K562 (cell line): ENCODE results near the gene FASLG. TPM values are rescaled to one million over a fixed set of nuclear protein-coding genes. Genes with fewer than 3 reads are reported as not detected.

ENCODE experiments used
- ATAC-seq: fragments of 200-7000 bp; cut with Tn5 transposase; 3 replicates; pipeline ENCODE4 v1.9.1; 2020; ENCODE audit warnings: moderate library complexity
- BruUV-seq: library from RNA; stranded (reverse); fragments of 400-500 nt; replicated peaks from 2 replicates; lab custom pipeline; 2021; lab: Mats Ljungman, UMichigan
- CTCF ChIA-PET: fragments of 300-600 bp; formaldehyde crosslinking; extraction: SDS; loops from one replicate; lab custom pipeline; 2021; ENCODE audit warnings: low intra/inter-chr PET ratio; lab: Yijun Ruan, JAX
- POLR2A ChIA-PET: fragments of 300-600, 350-650 bp; sonication (Branson Sonifier 250); formaldehyde crosslinking; extraction: SDS; loops from one replicate; lab custom pipeline; 2021; ENCODE audit warnings: antibody characterized with exemption, inconsistent platforms; lab: Yijun Ruan, JAX
- DNase-seq, 4 experiments: peaks; one replicate each; pipeline versions ENCODE4 v3.0.0 to v3.0.0-alpha.2; 2011 to 2018; ENCODE audit warnings: low spot score in 3 of 4, mixed read lengths in 3 of 4; ENCODE audit errors: extremely low read depth in 1 of 4
- FAIRE-seq: peaks from 2 replicates; lab custom pipeline; 2011; peaks lifted over from hg19 to GRCh38; lab: Jason Lieb, UNC
- H2AFZ ChIP-seq: 2 replicates; pipeline ENCODE4 v1.6.0; 2011; ENCODE audit warnings: low read depth, low read length, control low read depth, inconsistent platforms
- H3K27ac ChIP-seq: fragments of 200-600 bp; 3 replicates; pipeline ENCODE4 v1.8.0; 2011; ENCODE audit warnings: low read depth, mild to moderate bottlenecking, control low read depth, inconsistent platforms, low read length, moderate library complexity, mixed read lengths; ENCODE audit errors: extremely low read depth
- H3K27me3 ChIP-seq, 2 experiments: fragments of 300-600 bp in 1 of 2; 2 replicates in 1 of 2; 3 replicates in 1 of 2; pipeline versions ENCODE4 v1.6.0 to v1.8.0; 2011; ENCODE audit warnings: inconsistent platforms in 2 of 2, low read length in 2 of 2, mild to moderate bottlenecking in 1 of 2, mixed read lengths in 1 of 2, moderate library complexity in 1 of 2; ENCODE audit not compliant: control insufficient read depth in 2 of 2, insufficient read depth in 2 of 2
- H3K36me3 ChIP-seq: fragments of 300-600 bp; 3 replicates; pipeline ENCODE4 v1.8.0; 2011; ENCODE audit warnings: mild to moderate bottlenecking, low read length, inconsistent platforms; ENCODE audit not compliant: control insufficient read depth, insufficient read depth
- H3K4me1 ChIP-seq, 2 experiments: fragments of 200-600 bp in 1 of 2; replicated peaks in 1 of 2; 2 replicates in 1 of 2; 3 replicates in 1 of 2; pipeline versions ENCODE4 v1.5.1 to v1.8.0; 2011; ENCODE audit warnings: inconsistent platforms in 2 of 2, low read length in 2 of 2, mild to moderate bottlenecking in 1 of 2, mixed read lengths in 1 of 2, moderate library complexity in 1 of 2; ENCODE audit not compliant: control insufficient read depth in 2 of 2, insufficient read depth in 2 of 2
- H3K4me2 ChIP-seq: 2 replicates; pipeline ENCODE4 v1.6.1; 2011; ENCODE audit warnings: low read length, control low read depth, inconsistent platforms, mixed read lengths; ENCODE audit not compliant: insufficient read depth
- H3K4me3 ChIP-seq: fragments of 200-600 bp; sonication (generic), shearing (Covaris generic); 2 replicates; pipeline ENCODE4 v1.5.1; 2016; ENCODE audit warnings: control low read depth, inconsistent platforms
- H3K79me2 ChIP-seq: fragments of 200-600 bp; 3 replicates; pipeline ENCODE4 v1.8.0; 2011; ENCODE audit warnings: low read length, inconsistent platforms; ENCODE audit not compliant: control insufficient read depth, insufficient read depth
- H3K9ac ChIP-seq, 2 experiments: 2 replicates each; pipeline versions ENCODE4 v1.6.0 to v1.6.1; 2011; ENCODE audit warnings: low read depth in 2 of 2, low read length in 2 of 2, control low read depth in 1 of 2, inconsistent platforms in 1 of 2, mild to moderate bottlenecking in 1 of 2, mixed read lengths in 1 of 2; ENCODE audit not compliant: insufficient read depth in 1 of 2
- H3K9me1 ChIP-seq: one replicate; pipeline ENCODE4 v1.6.0; 2011; ENCODE audit warnings: inconsistent platforms, mild to moderate bottlenecking, low read length, moderate library complexity; ENCODE audit not compliant: control insufficient read depth, insufficient read depth
- H3K9me3 ChIP-seq: replicated peaks from 2 replicates; pipeline ENCODE4 v1.5.1; 2011; ENCODE audit warnings: low read depth, low read length, inconsistent platforms; ENCODE audit not compliant: control insufficient read depth, insufficient read depth
- H4K20me1 ChIP-seq: replicated peaks from 2 replicates; pipeline ENCODE4 v1.6.1; 2011; ENCODE audit warnings: low read length, inconsistent platforms, mixed read lengths; ENCODE audit not compliant: control insufficient read depth, insufficient read depth
- AFF4 ChIP-seq: sonication (generic); formaldehyde crosslinking; IDR thresholded peaks from 2 replicates; pipeline ENCODE4 v1.8.0; 2023; ENCODE audit warnings: mild to moderate bottlenecking, missing genetic modification reagents
- HOXB6 ChIP-seq: fragments of 250-450 bp; sonication (Bioruptor Pico); IDR thresholded peaks from 2 replicates; pipeline ENCODE4 v1.5.1; 2022; ENCODE audit warnings: mild to moderate bottlenecking, borderline replicate concordance
- MTA1 ChIP-seq: fragments of 450-650 bp; IDR thresholded peaks from 2 replicates; pipeline ENCODE4 v1.6.1; 2017; ENCODE audit warnings: borderline replicate concordance
- POLR3G ChIP-seq: IDR thresholded peaks from 2 replicates; pipeline ENCODE4 v1.6.1; 2011; ENCODE audit not compliant: insufficient read length, insufficient replicate concordance; ENCODE audit errors: extremely low read depth
- RBM22 ChIP-seq: fragments of 200-400 bp; formaldehyde crosslinking; IDR thresholded peaks from 2 replicates; pipeline ENCODE4 v1.6.1; 2018; ENCODE audit warnings: low read length, low read depth; ENCODE audit not compliant: poor library complexity, severe bottlenecking
- THAP12 ChIP-seq: fragments of 250-450 bp; sonication (Bioruptor Pico); IDR thresholded peaks from 2 replicates; pipeline ENCODE4 v1.9.0; 2021; ENCODE audit warnings: mild to moderate bottlenecking, inconsistent platforms
- ZKSCAN3 ChIP-seq: fragments of 250-450 bp; sonication (Bioruptor Pico); IDR thresholded peaks from 2 replicates; pipeline ENCODE4 v1.4.0; 2020
- ZNF174 ChIP-seq: fragments of 250-450 bp; sonication (Bioruptor Pico); IDR thresholded peaks from 2 replicates; pipeline ENCODE4 v1.4.0; 2020; ENCODE audit warnings: mild to moderate bottlenecking
- ZNF76 ChIP-seq: fragments of 250-450 bp; sonication (Bioruptor Pico); IDR thresholded peaks from 2 replicates; pipeline ENCODE4 v1.4.0; 2020; ENCODE audit warnings: mild to moderate bottlenecking, moderate library complexity, borderline replicate concordance
- WGBS: fragments of 100-300 bp; shearing (Covaris generic); methylation state at CpG from one replicate; pipeline ENCODE4 v1.1.6; 2016; ENCODE audit warnings: low coverage, mixed read lengths; ENCODE audit not compliant: insufficient coverage; ENCODE audit errors: missing lambda C conversion rate; 5-methylcytosine and 5-hydroxymethylcytosine counted together
- in situ Hi-C: fragments of 300-500 bp; cut with MboI; formaldehyde crosslinking; loops from 4 replicates; pipeline ENCODE4 v1.15.0; 2018; ENCODE audit warnings: inconsistent platforms, mixed read lengths
- intact Hi-C: fragments of 100-400 bp; cut with micrococcal nuclease; formaldehyde crosslinking; loops from 2 replicates; pipeline ENCODE4 v1.14.2; 2022
- polyA plus RNA-seq, 8 experiments: library from polyadenylated mRNA; depleted of rRNA in 4 of 8; stranded (reverse) in 5 of 8; unstranded in 3 of 8; fragments of >200 nt; fragmentation: Nextera tagmentation in 2 of 8; fragmentation: Illumina TruSeq in 1 of 8; extraction: Ambion mirVana in 2 of 8; extraction: Trizol in 1 of 8; gene quantifications; 2 replicates each; pipeline versions ENCODE4 v1.2.1 to v1.2.3, GENCODE V29; 2011 to 2014; ENCODE audit warnings: inconsistent platforms in 1 of 8, missing spikeins in 1 of 8
- total RNA-seq, 7 experiments: library from RNA; depleted of rRNA in 6 of 7; stranded (reverse); fragments of >200 nt in 6 of 7; fragmentation: Illumina TruSeq in 2 of 7; extraction: Trizol in 2 of 7; gene quantifications; 2 replicates each; pipeline versions ENCODE4 v1.2.1 to v1.2.3, GENCODE V29; 2011 to 2021; ENCODE audit warnings: low replicate concordance in 1 of 7
- TF ChIP-seq, protein P1 (sequence below): fragments of 450-650 bp; formaldehyde crosslinking; IDR thresholded peaks from 2 replicates; pipeline ENCODE4 v1.4.0; 2020; ENCODE audit warnings: mild to moderate bottlenecking, mixed read lengths

The FASLG gene
- total and polyA plus RNA-seq, 9 of the 15 experiments (the other 6 are each of a cell fraction or from before 2014, with no cell fraction given), result not detected

DNA sequence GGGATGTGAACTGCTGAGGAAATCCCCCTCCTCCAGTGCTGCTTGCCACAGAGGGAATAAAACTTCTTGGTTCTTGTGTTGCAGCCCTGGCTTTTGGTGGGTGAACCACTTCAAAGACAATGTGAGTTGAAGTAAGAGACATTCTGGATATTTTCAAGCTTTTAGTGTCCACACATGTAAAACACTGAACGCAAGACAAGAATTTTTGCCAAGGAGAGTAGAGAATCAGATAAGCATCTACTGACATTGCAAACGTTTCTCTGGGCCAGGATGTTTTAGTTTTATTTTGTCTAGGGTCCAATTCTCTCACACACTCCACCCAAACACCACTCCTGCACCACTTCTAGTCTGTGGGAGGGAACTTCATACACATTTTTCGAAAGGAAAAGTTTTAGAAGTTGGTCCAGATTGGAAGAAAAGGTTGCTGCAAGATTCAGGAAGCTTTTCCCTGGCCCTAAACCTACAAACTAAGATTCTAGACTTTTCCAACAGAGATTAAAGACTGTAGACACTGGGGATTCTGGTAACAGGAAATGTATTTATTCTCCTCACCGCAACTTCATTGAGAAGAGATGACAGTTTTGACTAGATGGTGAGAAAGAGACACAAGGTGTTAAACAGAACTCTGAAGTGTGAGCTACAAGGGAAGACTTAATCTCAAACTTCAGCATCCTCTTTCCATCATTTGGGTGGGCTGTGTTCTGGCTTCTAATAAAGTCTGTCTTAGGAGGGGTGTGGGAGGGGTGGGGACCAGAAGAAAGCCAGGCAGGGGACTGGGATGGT lies 16.1 kb downstream of the FASLG start:
- Histone ChIP-seq H3K36me3 (no peaks in the 10 kb centered on the region), H3K9ac (no peak overlapping the region), H3K4me3 (no peak overlapping the region), H3K79me2 (no peaks in the 10 kb centered on the region), H3K4me1 (peaks cover 0 to 6% of the 10 kb centered on the region in 2 experiments; a peak in 2 of 5 replicates), H2AFZ (no peak overlapping the region), H3K4me2 (no peak overlapping the region), H3K9me1 (no peaks in the 10 kb centered on the region), H3K9me3 (no peaks in the 10 kb centered on the region; the same call in 1 of the 2 replicates), H3K27ac (no peak overlapping the region), H4K20me1 (no peaks in the 10 kb centered on the region), H3K27me3 (no peaks in the 10 kb centered on the region)
- DNase-seq (no peak), FAIRE-seq (no peak), ATAC-seq (no peak)
- CTCF ChIA-PET, result no interaction called here
- intact Hi-C loops (no loop called here), in situ Hi-C loops (no loop called here)
- POLR2A ChIA-PET, result interaction anchor here (0.6 to 2.1 kb wide), 3 partner anchors 9 to 802 kb away, joined by 4 to 6 read pairs (median 5); partner anchors contain the start of gene PRDX6
- 8% methylated on average over 4 of the region's 4 CpGs for WGBS
- BruUV-seq, result no TSS peak
- TF ChIP-seq THAP12 (CRISPR knock-in tag) (no peak), MTA1 (no peak), ZNF174 (CRISPR knock-in tag) (no peak), HOXB6 (CRISPR knock-in tag) (no peak), ZNF76 (no peak), POLR3G (no peak), AFF4 (no peak), ZKSCAN3 (CRISPR knock-in tag) (no peak), RBM22 (no peak)
- TF ChIP-seq, protein P1, sequence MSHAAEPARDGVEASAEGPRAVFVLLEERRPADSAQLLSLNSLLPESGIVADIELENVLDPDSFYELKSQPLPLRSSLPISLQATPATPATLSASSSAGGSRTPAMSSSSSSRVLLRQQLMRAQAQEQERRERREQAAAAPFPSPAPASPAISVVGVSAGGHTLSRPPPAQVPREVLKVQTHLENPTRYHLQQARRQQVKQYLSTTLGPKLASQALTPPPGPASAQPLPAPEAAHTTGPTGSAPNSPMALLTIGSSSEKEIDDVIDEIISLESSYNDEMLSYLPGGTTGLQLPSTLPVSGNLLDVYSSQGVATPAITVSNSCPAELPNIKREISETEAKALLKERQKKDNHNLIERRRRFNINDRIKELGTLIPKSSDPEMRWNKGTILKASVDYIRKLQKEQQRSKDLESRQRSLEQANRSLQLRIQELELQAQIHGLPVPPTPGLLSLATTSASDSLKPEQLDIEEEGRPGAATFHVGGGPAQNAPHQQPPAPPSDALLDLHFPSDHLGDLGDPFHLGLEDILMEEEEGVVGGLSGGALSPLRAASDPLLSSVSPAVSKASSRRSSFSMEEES, result no peak
